HCT116 (cell line): ENCODE measurements around the gene DRD5. TPM values are rescaled to one million over a fixed set of nuclear protein-coding genes. Genes with fewer than 3 reads are reported as not detected.

Source experiments
- ATAC-seq: fragments of 200-7000 bp; cut with Tn5 transposase; 2 replicates; pipeline ENCODE4 v1.9.1; 2020; ENCODE audit warnings: mild to moderate bottlenecking, moderate library complexity
- BruUV-seq: library from RNA; stranded (reverse); fragments of 400-500 nt; replicated peaks from 2 replicates; lab custom pipeline; 2021; lab: Mats Ljungman, UMichigan
- CTCF ChIA-PET: fragments of 300-600 bp; sonication (Branson Sonifier 250); formaldehyde crosslinking; loops from one replicate; lab custom pipeline; 2021; ENCODE audit warnings: antibody characterized with exemption; lab: Charles Lee
- POLR2A ChIA-PET: fragments of 300-600, 350-600 bp; sonication (Branson Sonifier 250); formaldehyde crosslinking; loops from one replicate; lab custom pipeline; 2021; ENCODE audit warnings: antibody characterized with exemption; lab: Charles Lee
- RAD21 ChIA-PET, 2 experiments: fragments of 300-600 bp; sonication (Branson Sonifier 250); formaldehyde crosslinking; loops; one replicate each; lab custom pipeline; 2023; ENCODE audit warnings: low total read pairs in 2 of 2; ENCODE audit not compliant: uncharacterized antibody in 2 of 2, unreplicated experiment in 2 of 2, low non-redundant PET in 1 of 2; lab: Charles Lee
- DNase-seq: peaks from one replicate; pipeline ENCODE4 v3.0.0-alpha.2; 2010; ENCODE audit warnings: low read depth, low spot score
- H2AFZ ChIP-seq: fragments of 200-600 bp; shearing (Covaris generic), sonication (generic); 2 replicates; pipeline ENCODE4 v1.6.1; 2017; ENCODE audit warnings: low read depth, mixed run types, mixed read lengths, antibody characterized with exemption, low read length; ENCODE audit not compliant: poor library complexity, severe bottlenecking
- H3K27ac ChIP-seq: 2 replicates; pipeline ENCODE4 v1.5.1; 2012; ENCODE audit warnings: low read depth, low read length
- H3K27me3 ChIP-seq: fragments of 200-600 bp; sonication (generic); 2 replicates; pipeline ENCODE4 v1.6.1; 2016; ENCODE audit warnings: mixed run types, low read length, mixed read lengths; ENCODE audit not compliant: insufficient read depth
- H3K36me3 ChIP-seq, 2 experiments: fragments of 200-500 bp in 1 of 2; fragments of 200-600 bp in 1 of 2; sonication (Bioruptor generic) in 1 of 2; sonication (generic) in 1 of 2; 2 replicates each; pipeline versions ENCODE4 v1.5.1 to v1.6.1; 2014 to 2016; ENCODE audit warnings: low read length in 2 of 2, inconsistent platforms in 1 of 2, mixed read lengths in 1 of 2, mixed run types in 1 of 2; ENCODE audit not compliant: insufficient read depth in 2 of 2, control insufficient read depth in 1 of 2
- H3K4me1 ChIP-seq, 2 experiments: fragments of 200-600 bp in 1 of 2; sonication (generic) in 1 of 2; 2 replicates each; pipeline versions ENCODE4 v1.5.1 to v1.6.1; 2012 to 2017; ENCODE audit warnings: low read length in 2 of 2, inconsistent platforms in 1 of 2, mild to moderate bottlenecking in 1 of 2, mixed read lengths in 1 of 2, mixed run types in 1 of 2, moderate library complexity in 1 of 2; ENCODE audit not compliant: insufficient read depth in 2 of 2, control insufficient read depth in 1 of 2
- H3K4me2 ChIP-seq: fragments of 200-600 bp; sonication (generic); 2 replicates; pipeline ENCODE4 v1.6.1; 2017; ENCODE audit warnings: mixed run types, low read length, mixed read lengths
- H3K4me3 ChIP-seq, 2 experiments: fragments of 200-600 bp in 1 of 2; sonication (generic) in 1 of 2; replicated peaks in 1 of 2; 2 replicates each; pipeline ENCODE4 v1.5.1; 2011 to 2016; ENCODE audit warnings: low read length in 2 of 2, control low read depth in 1 of 2, low read depth in 1 of 2, mild to moderate bottlenecking in 1 of 2, mixed read lengths in 1 of 2, mixed run types in 1 of 2
- H3K79me2 ChIP-seq: fragments of 200-600 bp; sonication (generic); 2 replicates; pipeline ENCODE4 v1.6.1; 2017; ENCODE audit warnings: mild to moderate bottlenecking, mixed run types, low read length, moderate library complexity, mixed read lengths; ENCODE audit not compliant: insufficient read depth
- H3K9ac ChIP-seq: fragments of 200-600 bp; sonication (generic); 2 replicates; pipeline ENCODE4 v1.6.1; 2016; ENCODE audit warnings: low read length, mixed read lengths
- H3K9me2 ChIP-seq: fragments of 200-600 bp; sonication (generic), shearing (Covaris generic); 2 replicates; pipeline ENCODE4 v1.6.1; 2017; ENCODE audit warnings: mixed run types, mild to moderate bottlenecking, moderate library complexity; ENCODE audit not compliant: insufficient read depth
- H3K9me3 ChIP-seq, 2 experiments: fragments of 200-500 bp in 1 of 2; fragments of 200-600 bp in 1 of 2; sonication (Bioruptor generic) in 1 of 2; sonication (generic) in 1 of 2; 2 replicates each; pipeline ENCODE4 v1.6.1; 2014 to 2017; ENCODE audit warnings: low read length in 2 of 2, mixed read lengths in 2 of 2, inconsistent platforms in 1 of 2, low read depth in 1 of 2, mild to moderate bottlenecking in 1 of 2, mixed run types in 1 of 2, moderate library complexity in 1 of 2; ENCODE audit not compliant: control insufficient read depth in 1 of 2, insufficient read depth in 1 of 2
- H4K20me1 ChIP-seq: fragments of 200-600 bp; sonication (generic), shearing (Covaris generic); 2 replicates; pipeline ENCODE4 v1.6.1; 2017; ENCODE audit warnings: mixed run types, mild to moderate bottlenecking, moderate library complexity; ENCODE audit not compliant: insufficient read depth
- CBX3 ChIP-seq: IDR thresholded peaks from 2 replicates; pipeline ENCODE4 v1.6.1; 2012; ENCODE audit warnings: low read depth
- CEBPB ChIP-seq: IDR thresholded peaks from 2 replicates; pipeline ENCODE4 v1.6.1; 2012; ENCODE audit warnings: low read depth
- CTCF ChIP-seq, 3 experiments: fragments of 200-600 bp in 1 of 3; sonication (generic) in 1 of 3; IDR thresholded peaks in 2 of 3; conservative IDR thresholded peaks in 1 of 3; 2 replicates each; pipeline ENCODE4 v1.5.1; 2012 to 2017; ENCODE audit warnings: low read depth in 2 of 3, low read length in 2 of 3, antibody characterized with exemption in 1 of 3, borderline replicate concordance in 1 of 3, control low read depth in 1 of 3, mild to moderate bottlenecking in 1 of 3, mixed read lengths in 1 of 3, mixed run types in 1 of 3, moderate library complexity in 1 of 3; ENCODE audit not compliant: insufficient read depth in 1 of 3
- EGR1 ChIP-seq: IDR thresholded peaks from 2 replicates; pipeline ENCODE4 v1.6.1; 2012; ENCODE audit warnings: low read depth
- ELF1 ChIP-seq: IDR thresholded peaks from 2 replicates; pipeline ENCODE4 v1.6.1; 2012; ENCODE audit warnings: low read depth, borderline replicate concordance
- EZH2 ChIP-seq: fragments of 200-600 bp; sonication (generic); IDR thresholded peaks from 2 replicates; pipeline ENCODE4 v1.6.1; 2017; ENCODE audit warnings: antibody characterized with exemption, mixed run types
- EZH2phosphoT487 ChIP-seq: fragments of 200-600 bp; IDR thresholded peaks from 2 replicates; pipeline ENCODE4 v1.6.1; 2018; ENCODE audit warnings: antibody characterized with exemption, borderline replicate concordance
- FOSL1 ChIP-seq: IDR thresholded peaks from 2 replicates; pipeline ENCODE4 v1.6.1; 2012; ENCODE audit warnings: low read depth
- POLR2A ChIP-seq: IDR thresholded peaks from 2 replicates; pipeline ENCODE4 v1.7.0; 2011; ENCODE audit warnings: borderline replicate concordance; ENCODE audit not compliant: insufficient read depth, insufficient read length; ENCODE audit errors: extremely low read depth
- POLR2AphosphoS5 ChIP-seq: IDR thresholded peaks from 2 replicates; pipeline ENCODE4 v1.6.1; 2011; ENCODE audit warnings: mild to moderate bottlenecking, low read depth, low read length, moderate library complexity
- RAD21 ChIP-seq: IDR thresholded peaks from 2 replicates; pipeline ENCODE4 v1.6.1; 2012; ENCODE audit warnings: low read depth, mild to moderate bottlenecking
- REST ChIP-seq: IDR thresholded peaks from 2 replicates; pipeline ENCODE4 v1.6.1; 2012; ENCODE audit warnings: low read depth
- SP1 ChIP-seq: IDR thresholded peaks from 2 replicates; pipeline ENCODE4 v1.6.1; 2012; ENCODE audit warnings: low read depth
- SRF ChIP-seq: IDR thresholded peaks from 2 replicates; pipeline ENCODE4 v1.6.1; 2012; ENCODE audit warnings: low read depth
- TCF7L2 ChIP-seq: IDR thresholded peaks from 2 replicates; pipeline ENCODE4 v1.7.0; 2011; ENCODE audit warnings: borderline replicate concordance, inconsistent platforms; ENCODE audit not compliant: insufficient read depth, insufficient read length; ENCODE audit errors: extremely low read depth
- YY1 ChIP-seq: IDR thresholded peaks from 2 replicates; pipeline ENCODE4 v1.6.1; 2011; ENCODE audit warnings: low read length, low read depth, moderate library complexity, mild to moderate bottlenecking; ENCODE audit not compliant: insufficient replicate concordance; ENCODE audit errors: extremely low read depth
- ZFX ChIP-seq: fragments of 450-650 bp; IDR thresholded peaks from 2 replicates; pipeline ENCODE4 v1.6.1; 2017
- ZNF274 ChIP-seq: fragments of 200-500 bp; sonication (Bioruptor generic); IDR thresholded peaks from 2 replicates; pipeline ENCODE4 v1.6.1; 2014; ENCODE audit warnings: mild to moderate bottlenecking, low read depth, low read length, inconsistent platforms
- intact Hi-C: fragments of 100-400 bp; cut with micrococcal nuclease; formaldehyde crosslinking; loops from 2 replicates; pipeline ENCODE4 v1.10.0; 2022
- total RNA-seq: library from RNA; stranded (reverse); gene quantifications from one replicate; pipeline ENCODE4 v1.2.1, GENCODE V29; 2021; ENCODE audit not compliant: unreplicated experiment
- TF ChIP-seq, protein P1 (sequence below): IDR thresholded peaks from 2 replicates; pipeline ENCODE4 v1.6.1; 2012
- TF ChIP-seq, protein P2 (sequence below): IDR thresholded peaks from 2 replicates; pipeline ENCODE4 v1.6.1; 2011; ENCODE audit warnings: mild to moderate bottlenecking, low read length, moderate library complexity; ENCODE audit not compliant: insufficient replicate concordance; ENCODE audit errors: extremely low read depth

The DRD5 gene
- total RNA-seq, 1 experiment from 2014 or later: not detected

DNA sequence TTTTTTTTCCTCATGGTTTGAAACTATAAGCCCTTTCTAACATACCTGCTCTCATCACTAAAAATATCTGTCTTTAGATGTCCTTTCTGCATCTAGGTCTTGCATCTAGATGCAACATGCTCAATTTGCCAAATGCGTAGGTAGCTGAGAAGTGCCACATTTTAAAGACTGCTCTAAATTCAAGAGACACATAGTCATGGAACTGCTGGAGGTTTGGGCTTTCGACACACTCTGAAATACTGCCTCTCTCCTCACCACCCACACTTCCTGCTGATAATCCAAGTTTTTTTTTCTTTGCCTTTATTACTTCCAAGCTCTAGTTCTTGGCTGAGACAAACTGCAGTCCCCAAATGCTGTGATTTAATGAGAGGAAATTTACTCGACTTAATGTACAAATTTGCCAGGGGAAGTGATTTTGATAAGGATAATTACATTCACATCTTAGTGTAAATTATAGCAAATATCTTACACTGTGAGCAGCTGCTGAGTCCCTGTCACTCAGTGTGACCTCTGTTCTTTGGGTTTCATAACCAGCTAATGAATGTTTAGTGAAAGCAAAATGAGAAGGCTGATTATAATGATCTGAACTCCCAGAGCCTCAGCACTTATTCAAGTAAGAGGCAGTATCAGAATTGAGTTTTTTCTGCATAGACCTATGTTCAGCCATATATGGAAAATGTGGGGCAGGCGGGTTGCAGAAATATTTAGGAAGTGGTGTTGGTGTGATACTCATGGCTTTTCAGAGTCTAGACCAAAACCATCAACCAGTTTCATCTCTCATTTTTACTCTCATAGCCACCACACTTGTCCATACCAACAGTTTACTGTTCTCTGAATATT is 31.3 kb downstream of the DRD5 start:
- TF ChIP-seq, protein P1, sequence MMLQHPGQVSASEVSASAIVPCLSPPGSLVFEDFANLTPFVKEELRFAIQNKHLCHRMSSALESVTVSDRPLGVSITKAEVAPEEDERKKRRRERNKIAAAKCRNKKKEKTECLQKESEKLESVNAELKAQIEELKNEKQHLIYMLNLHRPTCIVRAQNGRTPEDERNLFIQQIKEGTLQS: no peak
- TF ChIP-seq POLR2A (no peak), ELF1 (no peak), FOSL1 (no peak), RAD21 (no peak), CTCF (IDR thresholded peaks at IDR 0.05 in 2 of 3, conservative IDR thresholded peaks at IDR 0.05 in 1 of 3; ENCODE audit: borderline replicate concordance in 1 of 3, insufficient read depth in 1 of 3, low read depth in 2 of 3, low read length in 2 of 3) (no peak), SP1 (no peak), YY1 (no peak), POLR2AphosphoS5 (no peak), ZFX (no peak), TCF7L2 (no peak), ZNF274 (no peak), CEBPB (no peak), CBX3 (no peak), EZH2 (no peak), EZH2phosphoT487 (no peak), EGR1 (no peak), REST (no peak), SRF (no peak)
- TF ChIP-seq, protein P2, sequence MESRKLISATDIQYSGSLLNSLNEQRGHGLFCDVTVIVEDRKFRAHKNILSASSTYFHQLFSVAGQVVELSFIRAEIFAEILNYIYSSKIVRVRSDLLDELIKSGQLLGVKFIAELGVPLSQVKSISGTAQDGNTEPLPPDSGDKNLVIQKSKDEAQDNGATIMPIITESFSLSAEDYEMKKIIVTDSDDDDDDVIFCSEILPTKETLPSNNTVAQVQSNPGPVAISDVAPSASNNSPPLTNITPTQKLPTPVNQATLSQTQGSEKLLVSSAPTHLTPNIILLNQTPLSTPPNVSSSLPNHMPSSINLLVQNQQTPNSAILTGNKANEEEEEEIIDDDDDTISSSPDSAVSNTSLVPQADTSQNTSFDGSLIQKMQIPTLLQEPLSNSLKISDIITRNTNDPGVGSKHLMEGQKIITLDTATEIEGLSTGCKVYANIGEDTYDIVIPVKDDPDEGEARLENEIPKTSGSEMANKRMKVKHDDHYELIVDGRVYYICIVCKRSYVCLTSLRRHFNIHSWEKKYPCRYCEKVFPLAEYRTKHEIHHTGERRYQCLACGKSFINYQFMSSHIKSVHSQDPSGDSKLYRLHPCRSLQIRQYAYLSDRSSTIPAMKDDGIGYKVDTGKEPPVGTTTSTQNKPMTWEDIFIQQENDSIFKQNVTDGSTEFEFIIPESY: no peak
- TF ChIP-seq, all 23 proteins: peak for 0
- Histone ChIP-seq H3K4me2 (no peak overlapping the region), H3K27me3 (peaks cover 34% of the 10 kb centered on the region), H3K4me3 (no peak overlapping the region), H3K9ac (no peak overlapping the region), H3K36me3 (no peaks in the 10 kb centered on the region), H3K9me2 (no peaks in the 10 kb centered on the region), H3K9me3 (no peaks in the 10 kb centered on the region), H3K79me2 (no peaks in the 10 kb centered on the region), H4K20me1 (no peaks in the 10 kb centered on the region), H3K27ac (no peak overlapping the region), H3K4me1 (no peaks in the 10 kb centered on the region), H2AFZ (no peak overlapping the region)
- BruUV-seq: no TSS peak
- POLR2A ChIA-PET: no interaction called here
- ATAC-seq (no peak), DNase-seq (no peak)
- RAD21 ChIA-PET: no interaction called here
- intact Hi-C loops: no loop called here
- CTCF ChIA-PET: no interaction called here
